Common myeloid progenitor, CD34-positive (primary cell): ENCODE results near the gene ASB1.
"Not testable (repeated sequence)": the region's sequence is repeated elsewhere in the genome, so short reads cannot be mapped to it uniquely, and the experiment has no call there.

Experiments used
- CTCF ChIA-PET: fragments of 350-600 bp; sonication (Branson Sonifier 250); formaldehyde crosslinking; loops from one replicate; lab custom pipeline; 2021; ENCODE audit warnings: antibody characterized with exemption; lab: Charles Lee
- POLR2A ChIA-PET: fragments of 350-600 bp; sonication (Branson Sonifier 250); formaldehyde crosslinking; loops from one replicate; lab custom pipeline; 2021; ENCODE audit warnings: antibody characterized with exemption; lab: Charles Lee
- DNase-seq, 3 donors: peaks; one replicate each; pipeline versions ENCODE4 v3.0.0 to v3.0.0-alpha.2; 2013
- H3K27ac ChIP-seq, 2 experiments: 1 replicate in 1 of 2; 2 replicates in 1 of 2; pipeline ENCODE4 v1.7.0; 2013; ENCODE audit warnings: inconsistent platforms in 2 of 2, low read length in 2 of 2, mild to moderate bottlenecking in 2 of 2, low read depth in 1 of 2, moderate library complexity in 1 of 2; ENCODE audit not compliant: severe bottlenecking in 2 of 2, insufficient read depth in 1 of 2, poor library complexity in 1 of 2
- H3K27me3 ChIP-seq, 5 experiments: replicated peaks in 2 of 5; 1 replicate in 3 of 5; 2 replicates in 2 of 5; pipeline versions ENCODE4 v1.6.1 to v1.7.0; 2013; ENCODE audit warnings: low read length in 4 of 5, mild to moderate bottlenecking in 2 of 5, moderate library complexity in 2 of 5, inconsistent platforms in 1 of 5; ENCODE audit not compliant: insufficient read depth in 5 of 5, control insufficient read depth in 4 of 5
- H3K36me3 ChIP-seq, 4 experiments: 1 replicate in 2 of 4; 2 replicates in 2 of 4; pipeline versions ENCODE4 v1.6.1 to v1.7.0; 2013; ENCODE audit warnings: low read length in 3 of 4, control low read depth in 1 of 4, mild to moderate bottlenecking in 1 of 4; ENCODE audit not compliant: control insufficient read depth in 4 of 4, insufficient read depth in 4 of 4
- H3K4me1 ChIP-seq, 4 experiments: 1 replicate in 3 of 4; 2 replicates in 1 of 4; pipeline versions ENCODE4 v1.6.1 to v1.7.1; 2013; ENCODE audit warnings: low read length in 3 of 4, mild to moderate bottlenecking in 3 of 4, control low read depth in 1 of 4, inconsistent platforms in 1 of 4, moderate library complexity in 1 of 4; ENCODE audit not compliant: control insufficient read depth in 4 of 4, insufficient read depth in 4 of 4; ENCODE audit errors: control extremely low read depth in 1 of 4
- H3K4me3 ChIP-seq, 7 experiments: 1 replicate in 4 of 7; 2 replicates in 3 of 7; pipeline versions ENCODE4 v1.5.1 to v1.7.0; 2013; ENCODE audit warnings: mild to moderate bottlenecking in 7 of 7, low read length in 6 of 7, moderate library complexity in 6 of 7, inconsistent platforms in 2 of 7, low read depth in 2 of 7, control low read depth in 1 of 7; ENCODE audit not compliant: insufficient read depth in 4 of 7, control insufficient read depth in 1 of 7; ENCODE audit errors: extremely low read depth in 1 of 7
- H3K9me3 ChIP-seq, 5 experiments: 1 replicate in 4 of 5; 2 replicates in 1 of 5; pipeline versions ENCODE4 v1.6.1 to v1.7.1; 2013; ENCODE audit warnings: low read length in 4 of 5, mild to moderate bottlenecking in 2 of 5, inconsistent platforms in 1 of 5, low read depth in 1 of 5, moderate library complexity in 1 of 5; ENCODE audit not compliant: control insufficient read depth in 4 of 5, insufficient read depth in 2 of 5; ENCODE audit errors: control extremely low read depth in 1 of 5
- WGBS: methylation state at CpG from one replicate; pipeline ENCODE4 v1.1.5; 2013; ENCODE audit not compliant: insufficient coverage; 5-methylcytosine and 5-hydroxymethylcytosine counted together

Gene ASB1

GRCh38 chr2:238403632-238404405 lies 22.9 kb upstream of the ASB1 start:
- Histone ChIP-seq H3K36me3 (peaks cover 0 to 8% (median 1%) of the 10 kb centered on the region in 4 experiments), H3K4me3 (no peak overlapping the region), H3K9me3 (no peaks in the 10 kb centered on the region), H3K4me1 (peaks cover 0 to 12% (median 3%) of the 10 kb centered on the region in 4 experiments), H3K27me3 (no peaks in the 10 kb centered on the region), H3K27ac (no peak overlapping the region)
- POLR2A ChIA-PET, result interaction anchor here (0.7 to 1.0 kb wide), 2 partner anchors 58 to 1319 kb away, joined by 3 to 5 read pairs; no protein-coding TSS in a partner anchor
- WGBS, result 96% methylated on average over 17 of the region's 21 CpGs
- CTCF ChIA-PET, result interaction anchor here (0.6 to 1.3 kb wide), 2 partner anchors 12 to 19 kb away, joined by 4 read pairs; no protein-coding TSS in a partner anchor
- no peak for DNase-seq

- Histone ChIP-seq H3K4me3 (no peak overlapping the region), H3K4me1 (peaks cover 0 to 12% (median 3%) of the 10 kb centered on the region in 4 experiments), H3K36me3 (peaks cover 0 to 8% (median under 1%) of the 10 kb centered on the region in 4 experiments), H3K27me3 (no peaks in the 10 kb centered on the region), H3K9me3 (no peaks in the 10 kb centered on the region), H3K27ac (no peak overlapping the region)
- ChIA-PET CTCF (interaction anchor here (0.6 to 2.4 kb wide), 3 partner anchors 11 to 612 kb away, joined by 3 to 7 read pairs (median 4); no protein-coding TSS in a partner anchor), POLR2A (interaction anchor here (0.6 to 1.0 kb wide), 3 partner anchors 59 to 1320 kb away, joined by 3 to 5 read pairs (median 3); no protein-coding TSS in a partner anchor)
- no peak for DNase-seq
- WGBS, result 93% methylated on average over 19 of the region's 19 CpGs
Measured at GRCh38 chr2:238404406-238405216, 22.1 kb upstream of the ASB1 start.

- peaks cover 0 to 12% (median 3%) of the 10 kb centered on the region in 4 experiments for H3K4me1 ChIP-seq
- ChIA-PET POLR2A (interaction anchor here (0.6 to 1.0 kb wide), 2 partner anchors 59 to 1227 kb away, joined by 3 to 5 read pairs; no protein-coding TSS in a partner anchor), CTCF (interaction anchor here (0.6 to 2.4 kb wide), 4 partner anchors 11 to 613 kb away, joined by 3 to 7 read pairs (median 4); no protein-coding TSS in a partner anchor)
- H3K27ac ChIP-seq, H3K27me3 ChIP-seq, H3K9me3 ChIP-seq, H3K4me3 ChIP-seq, H3K36me3 ChIP-seq, DNase-seq: not testable (repeated sequence)
- WGBS, result 96% methylated on average over 2 of the region's 4 CpGs
Measured at GRCh38 chr2:238405217-238405555, 21.5 kb upstream of the ASB1 start.

GRCh38 chr2:238406221-238406997 lies 20.3 kb upstream of the ASB1 start:
- ChIA-PET POLR2A (no interaction called here), CTCF (interaction anchor here (1.2 to 2.4 kb wide), 2 partner anchors 17 to 36 kb away, joined by 5 to 7 read pairs; no protein-coding TSS in a partner anchor)
- H3K27ac ChIP-seq, result no peak overlapping the region
- peaks cover 0 to 12% (median 3%) of the 10 kb centered on the region in 4 experiments for H3K4me1 ChIP-seq
- no peak overlapping the region for H3K4me3 ChIP-seq
- 96% methylated on average over 17 of the region's 20 CpGs for WGBS
- no peak for DNase-seq
- no peaks in the 10 kb centered on the region for H3K27me3 ChIP-seq
- H3K9me3 ChIP-seq, result no peaks in the 10 kb centered on the region
- peaks cover 0 to 4% (median 0%) of the 10 kb centered on the region in 4 experiments for H3K36me3 ChIP-seq

GRCh38 chr2:238406998-238407285 lies 19.8 kb upstream of the ASB1 start:
- Histone ChIP-seq H3K9me3 (no peaks in the 10 kb centered on the region), H3K27ac (no peak overlapping the region), H3K4me3 (no peak overlapping the region), H3K36me3 (no peaks in the 10 kb centered on the region), H3K4me1 (peaks cover 0 to 12% (median 3%) of the 10 kb centered on the region in 4 experiments), H3K27me3 (no peaks in the 10 kb centered on the region)
- DNase-seq, result no peak
- CTCF ChIA-PET, result interaction anchor here (2.4 kb wide), 1 partner anchor 16 kb away, joined by 7 read pairs; no protein-coding TSS in a partner anchor
- POLR2A ChIA-PET, result no interaction called here
- 73% methylated on average over 5 of the region's 8 CpGs for WGBS

GRCh38 chr2:238407566-238407965 lies 19.2 kb upstream of the ASB1 start:
- Histone ChIP-seq H3K4me3 (no peak overlapping the region), H3K27ac (no peak overlapping the region), H3K9me3 (no peaks in the 10 kb centered on the region), H3K27me3 (no peaks in the 10 kb centered on the region), H3K36me3 (no peaks in the 10 kb centered on the region), H3K4me1 (peaks cover 0 to 12% (median 3%) of the 10 kb centered on the region in 4 experiments)
- ChIA-PET CTCF (no interaction called here), POLR2A (no interaction called here)
- DNase-seq, result no peak
- 86% methylated on average over 7 of the region's 11 CpGs for WGBS
